Medulla oblongata (tissue), 1 donor: ENCODE measurements around the gene TXNDC11.

ENCODE experiments used
- DNase-seq: peaks from one replicate; pipeline ENCODE4 v3.0.0-alpha.2; 2015; ENCODE audit errors: extremely low spot score

Gene TXNDC11

GRCh38 chr16:11691235-11691634 is 51.4 kb downstream of the TXNDC11 start:
- no peak for DNase-seq

- peak; percentile 67 for DNase-seq
Measured at GRCh38 chr16:11689031-11689840, 53.4 kb downstream of the TXNDC11 start.

DNA sequence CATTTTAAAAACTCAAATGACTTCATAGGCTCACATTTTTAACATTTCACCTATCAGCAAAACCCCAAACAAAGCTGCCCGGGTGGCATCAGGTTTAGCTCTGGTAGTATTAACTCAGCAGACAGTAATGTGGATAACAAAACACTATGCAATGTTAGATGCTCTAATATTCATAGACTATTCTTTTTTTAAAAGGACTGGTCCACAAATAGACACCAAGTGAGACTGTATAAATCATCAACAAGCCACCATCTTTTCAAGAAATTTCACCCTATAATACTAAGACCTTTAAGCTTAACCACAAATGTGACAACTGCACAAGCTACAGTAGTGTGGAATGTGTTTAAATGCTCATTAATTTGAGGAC is 54.2 kb downstream of the TXNDC11 start:
- DNase-seq = no peak

DNA sequence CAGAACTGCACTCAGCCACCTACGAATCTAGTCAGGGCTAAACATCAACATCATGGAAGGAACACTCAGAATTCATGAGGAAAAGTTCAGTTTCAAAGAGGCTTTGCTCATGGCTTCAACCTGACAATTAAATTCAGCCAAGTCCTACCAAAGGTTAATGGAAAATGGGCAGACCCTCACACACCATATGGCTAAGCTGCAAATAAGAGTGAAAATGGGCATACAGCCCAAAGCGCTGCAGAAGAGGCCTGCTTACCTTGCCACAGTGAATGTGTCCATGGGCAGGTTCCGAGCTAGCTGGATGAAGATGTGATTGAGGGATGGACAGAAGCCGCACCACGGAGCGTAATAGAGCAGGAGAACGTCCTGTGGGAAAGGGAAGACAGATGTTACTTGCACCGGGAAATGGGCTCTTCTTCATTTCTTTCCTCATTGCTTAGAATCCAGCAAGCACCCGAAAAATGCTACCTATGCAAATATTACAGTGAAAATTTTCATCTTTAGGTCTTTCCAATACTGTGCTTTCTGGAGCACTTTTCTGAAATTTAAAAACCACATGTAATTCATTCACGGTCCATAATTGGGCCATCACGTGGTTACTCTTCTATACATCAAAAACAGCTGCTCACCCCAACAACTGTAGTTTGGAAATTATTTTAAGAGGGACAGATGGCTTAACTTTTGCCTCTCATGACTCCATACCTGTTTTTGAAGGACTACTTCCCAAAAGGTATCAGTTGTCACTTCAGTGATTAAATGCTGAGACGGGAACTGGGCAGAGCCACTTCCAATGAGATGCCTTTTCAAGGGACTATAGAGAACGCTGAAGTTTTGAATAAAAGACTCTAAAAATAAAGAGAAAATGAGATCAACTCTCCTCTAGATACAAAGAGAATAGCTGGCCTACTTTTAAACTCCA is 54.8 kb downstream of the TXNDC11 start:
- DNase-seq = no peak

- no peak for DNase-seq
Measured at GRCh38 chr16:11686713-11687380, 55.8 kb downstream of the TXNDC11 start.

- no peak for DNase-seq
Measured at GRCh38 chr16:11685844-11686618, 56.6 kb downstream of the TXNDC11 start.

- no peak for DNase-seq
Measured at GRCh38 chr16:11684231-11685025, 58.2 kb downstream of the TXNDC11 start.

DNA sequence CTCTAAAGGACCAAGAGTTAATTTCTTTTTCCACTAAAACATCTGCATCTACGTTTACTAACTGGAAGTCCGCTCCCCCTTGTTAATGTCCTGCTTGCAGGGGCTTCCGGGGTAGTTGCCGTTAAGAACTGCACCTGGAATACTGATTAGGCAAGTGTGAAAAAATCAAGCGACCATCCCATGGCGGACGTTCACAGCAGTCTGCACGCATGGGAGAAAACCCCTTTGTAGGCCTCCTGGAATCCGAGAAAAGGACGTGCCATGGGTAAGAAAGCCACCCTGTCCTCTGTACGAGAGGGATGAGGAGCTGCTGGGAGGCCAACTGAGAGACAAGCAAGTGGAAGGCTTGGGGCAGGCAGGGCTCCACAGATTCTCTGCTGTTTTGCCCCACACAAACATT is 59.5 kb downstream of the TXNDC11 start:
- no peak for DNase-seq

DNA sequence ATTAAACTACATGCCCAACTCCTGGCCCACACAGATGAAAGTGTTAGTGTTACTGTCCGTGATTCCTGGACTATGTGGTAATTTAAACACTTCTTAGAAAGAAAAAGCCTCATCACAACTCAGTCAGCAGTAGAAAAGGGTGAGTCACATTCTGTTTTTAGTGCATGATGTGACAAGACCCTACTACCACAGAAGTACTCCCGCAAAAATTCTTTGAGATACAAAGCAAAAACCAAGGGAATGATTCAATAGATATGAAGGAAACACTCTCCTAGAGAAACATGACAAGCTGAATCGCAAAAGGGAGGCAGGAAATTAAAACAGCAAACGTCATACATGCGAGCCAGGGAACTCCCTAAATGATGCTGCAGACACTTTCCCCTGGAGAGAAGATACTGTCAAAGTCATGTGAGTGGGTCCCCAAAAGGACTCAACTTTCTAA is 60.0 kb downstream of the TXNDC11 start:
- no peak for DNase-seq

DNA sequence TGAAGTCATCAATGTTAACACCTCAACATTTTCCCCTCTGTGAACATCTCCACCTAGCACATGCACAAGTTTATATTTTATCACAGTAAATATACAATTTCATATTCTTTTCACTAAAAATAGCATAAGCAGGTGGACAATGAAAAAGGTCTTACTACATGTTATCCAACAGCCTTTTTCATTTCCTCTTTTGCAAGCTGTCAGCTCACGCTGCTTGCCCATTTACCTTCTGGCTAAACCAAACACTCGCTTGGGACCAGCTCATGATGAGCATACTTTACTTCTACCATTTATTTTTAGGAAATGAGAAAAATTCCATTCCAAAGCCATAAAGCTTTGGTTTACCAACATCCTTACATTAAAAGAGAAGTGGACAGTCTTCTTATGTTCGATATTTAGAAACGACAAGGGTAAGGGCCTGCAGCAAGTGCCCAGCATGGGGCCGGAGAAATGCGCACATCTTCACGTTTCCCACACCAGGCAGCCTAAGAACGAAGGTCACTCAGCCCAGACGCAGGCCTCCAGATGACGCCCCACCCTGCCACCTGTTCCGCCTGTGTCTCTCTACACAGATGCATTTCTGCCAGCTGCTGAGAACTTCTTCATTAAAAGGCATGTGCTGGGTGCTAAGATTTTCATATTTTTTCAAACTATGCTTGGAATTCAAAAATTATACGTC is 60.5 kb downstream of the TXNDC11 start:
- DNase-seq = no peak

DNA sequence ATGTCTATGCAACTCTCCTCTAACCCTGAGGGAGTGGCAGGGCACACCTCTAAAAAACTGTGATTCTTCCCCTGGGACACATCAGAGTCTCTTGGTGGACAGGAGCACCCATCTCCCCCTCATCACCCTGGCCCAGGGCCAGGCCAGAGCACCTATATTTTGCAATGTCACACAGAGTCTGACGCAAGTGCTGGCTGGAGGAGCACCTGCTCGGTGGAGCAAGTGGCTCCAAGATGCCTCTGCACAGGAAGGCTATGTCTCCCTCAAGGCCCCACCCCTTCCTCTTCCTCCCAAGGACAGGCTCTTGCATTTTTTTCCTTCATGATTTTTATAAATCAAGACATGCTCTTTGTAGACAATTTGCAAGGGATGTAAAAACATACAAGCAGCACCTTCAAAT is 61.1 kb downstream of the TXNDC11 start:
- DNase-seq = no peak

- no peak for DNase-seq
Measured at GRCh38 chr16:11679941-11680911, 62.4 kb downstream of the TXNDC11 start.

- DNase-seq = peak; percentile 41
Measured at GRCh38 chr16:11679250-11679649, 63.4 kb downstream of the TXNDC11 start.

DNA sequence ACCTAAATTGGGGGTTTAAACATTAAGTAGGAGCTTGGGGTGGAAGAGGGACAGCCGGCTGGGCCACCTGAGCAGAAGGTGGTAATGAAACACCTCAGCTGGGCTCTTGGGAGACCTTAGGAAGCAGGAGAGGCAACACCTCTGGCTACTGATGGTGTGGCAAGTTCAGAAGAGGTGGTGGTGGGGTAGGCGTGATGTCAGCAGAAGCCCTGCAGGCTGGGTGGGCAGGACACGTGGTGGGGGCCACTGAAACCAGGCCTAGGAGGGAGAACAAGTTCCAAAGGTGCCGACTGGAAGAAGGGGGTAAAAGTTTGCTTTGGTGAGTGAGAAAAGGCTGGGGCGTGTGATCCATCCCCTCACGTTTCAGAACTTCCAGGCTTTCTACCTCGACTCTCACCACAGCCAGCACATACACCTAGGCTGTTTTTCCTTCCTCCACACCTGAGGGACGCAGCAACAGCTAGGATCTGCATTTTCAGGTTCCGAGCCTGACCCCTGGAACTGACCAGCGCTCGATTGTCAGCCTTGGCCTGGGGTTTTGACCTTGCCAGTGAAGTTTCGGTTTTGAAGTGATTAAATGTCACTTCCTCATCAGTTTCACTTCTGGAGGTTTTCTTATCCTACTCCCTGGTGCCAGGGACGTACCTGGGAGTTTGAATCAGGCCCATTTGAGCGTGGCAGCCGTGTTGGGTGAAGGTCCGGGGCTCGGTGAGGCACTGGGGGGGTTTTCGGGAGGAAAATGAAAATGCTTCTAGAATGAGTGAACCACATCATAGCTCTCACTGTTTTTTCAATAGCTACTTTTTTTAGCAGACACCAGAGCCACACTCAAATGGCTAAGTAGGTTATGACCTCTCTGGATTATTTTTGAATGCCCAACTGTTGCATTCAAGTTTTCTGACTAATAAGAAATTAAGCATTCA is 64.4 kb downstream of the TXNDC11 start:
- peak; percentile 35 for DNase-seq

- DNase-seq = no peak
Measured at GRCh38 chr16:11677451-11677951, 65.2 kb downstream of the TXNDC11 start.

GRCh38 chr16:11676799-11677198 is 65.9 kb downstream of the TXNDC11 start:
- DNase-seq = no peak
